ENCODE measurements around the gene UBASH3A. TPM values are rescaled to one million over a fixed set of nuclear protein-coding genes. Genes with fewer than 3 reads are reported as not detected.

The UBASH3A gene
- polyA plus RNA-seq, 3 donors = not detected

- peaks cover 19 to 21% of the 10 kb centered on the region in 2 donors for H3K4me1 ChIP-seq (ENCODE audit: control insufficient read depth in 1 of 2, insufficient read depth in 2 of 2, low read length in 2 of 2)
- H3K9ac ChIP-seq (ENCODE audit: insufficient read depth, low read length, poor library complexity, severe bottlenecking) = no peak overlapping the region
- 22% methylated on average over 4 of the region's 4 CpGs for WGBS (ENCODE audit: insufficient coverage)
- Mint-ChIP-seq H3K9me3 (peaks cover 0 to 5% (median 0%) of the 10 kb centered on the region in 7 donors), H3K27ac (peak overlapping the region in 3 of 7 donors; percentile 8 to 58 (median 20)), H3K4me1 (peaks cover 35% of the 10 kb centered on the region), H3K27me3 (ENCODE audit: low read depth in 3 of 3) (peaks cover 0 to 8% (median 6%) of the 10 kb centered on the region in 3 donors), H3K4me3 (peak overlapping the region in 1 of 2 donors; percentile 79), H3K36me3 (no peaks in the 10 kb centered on the region)
- no peak overlapping the region for H3K27ac ChIP-seq (ENCODE audit: low read depth in 1 of 2, low read length in 2 of 2)
- H3K27me3 ChIP-seq (ENCODE audit: control insufficient read depth in 2 of 2, insufficient read depth in 2 of 2, low read length in 2 of 2) = no peaks in the 10 kb centered on the region
- H3K9me3 ChIP-seq (replicated peaks in 1 of 2; ENCODE audit: control insufficient read depth in 1 of 2, insufficient read depth in 1 of 2, low read length in 2 of 2) = no peaks in the 10 kb centered on the region
- H2AFZ ChIP-seq (ENCODE audit: insufficient read depth, low read depth, low read length, poor library complexity, severe bottlenecking) = peak overlapping the region; percentile 66
- no peak for DNase-seq
- peak overlapping the region; percentile 33 for H3K4me2 ChIP-seq (replicated peaks; ENCODE audit: extremely low read depth, low read length, poor library complexity, severe bottlenecking)
- H3K4me3 ChIP-seq (replicated peaks in 1 of 3; ENCODE audit: low read depth in 2 of 3, low read length in 3 of 3) = no peak overlapping the region
- intact Hi-C loops (cut with micrococcal nuclease) = no loop called here
- H4K20me1 ChIP-seq (ENCODE audit: insufficient read depth, low read length) = no peaks in the 10 kb centered on the region
- TF ChIP-seq, protein P1, sequence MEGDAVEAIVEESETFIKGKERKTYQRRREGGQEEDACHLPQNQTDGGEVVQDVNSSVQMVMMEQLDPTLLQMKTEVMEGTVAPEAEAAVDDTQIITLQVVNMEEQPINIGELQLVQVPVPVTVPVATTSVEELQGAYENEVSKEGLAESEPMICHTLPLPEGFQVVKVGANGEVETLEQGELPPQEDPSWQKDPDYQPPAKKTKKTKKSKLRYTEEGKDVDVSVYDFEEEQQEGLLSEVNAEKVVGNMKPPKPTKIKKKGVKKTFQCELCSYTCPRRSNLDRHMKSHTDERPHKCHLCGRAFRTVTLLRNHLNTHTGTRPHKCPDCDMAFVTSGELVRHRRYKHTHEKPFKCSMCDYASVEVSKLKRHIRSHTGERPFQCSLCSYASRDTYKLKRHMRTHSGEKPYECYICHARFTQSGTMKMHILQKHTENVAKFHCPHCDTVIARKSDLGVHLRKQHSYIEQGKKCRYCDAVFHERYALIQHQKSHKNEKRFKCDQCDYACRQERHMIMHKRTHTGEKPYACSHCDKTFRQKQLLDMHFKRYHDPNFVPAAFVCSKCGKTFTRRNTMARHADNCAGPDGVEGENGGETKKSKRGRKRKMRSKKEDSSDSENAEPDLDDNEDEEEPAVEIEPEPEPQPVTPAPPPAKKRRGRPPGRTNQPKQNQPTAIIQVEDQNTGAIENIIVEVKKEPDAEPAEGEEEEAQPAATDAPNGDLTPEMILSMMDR (IDR thresholded peaks at IDR 0.05) = no peak
- no peaks in the 10 kb centered on the region for H3K79me2 ChIP-seq (ENCODE audit: insufficient read depth, low read length)
- no peaks in the 10 kb centered on the region for H3K36me3 ChIP-seq (replicated peaks in 1 of 2; ENCODE audit: control insufficient read depth in 1 of 2, insufficient read depth in 2 of 2, low read length in 2 of 2)
Observed at GRCh38 chr21:42425591-42425990, 21.9 kb downstream of the UBASH3A start.

GRCh38 chr21:42426424-42426823 is 22.7 kb downstream of the UBASH3A start:
- Histone ChIP-seq H3K4me3 (replicated peaks in 1 of 3; ENCODE audit: low read depth in 2 of 3, low read length in 3 of 3) (no peak overlapping the region), H3K9me3 (replicated peaks in 1 of 2; ENCODE audit: control insufficient read depth in 1 of 2, insufficient read depth in 1 of 2, low read length in 2 of 2) (no peaks in the 10 kb centered on the region), H4K20me1 (ENCODE audit: insufficient read depth, low read length) (no peaks in the 10 kb centered on the region), H3K4me1 (ENCODE audit: control insufficient read depth in 1 of 2, insufficient read depth in 2 of 2, low read length in 2 of 2) (peaks cover 25 to 27% of the 10 kb centered on the region in 2 donors), H3K36me3 (replicated peaks in 1 of 2; ENCODE audit: control insufficient read depth in 1 of 2, insufficient read depth in 2 of 2, low read length in 2 of 2) (no peaks in the 10 kb centered on the region), H3K27ac (ENCODE audit: low read depth in 1 of 2, low read length in 2 of 2) (no peak overlapping the region), H3K79me2 (ENCODE audit: insufficient read depth, low read length) (no peaks in the 10 kb centered on the region), H3K9ac (ENCODE audit: insufficient read depth, low read length, poor library complexity, severe bottlenecking) (no peak overlapping the region), H3K4me2 (replicated peaks; ENCODE audit: extremely low read depth, low read length, poor library complexity, severe bottlenecking) (no peak overlapping the region), H3K27me3 (ENCODE audit: control insufficient read depth in 2 of 2, insufficient read depth in 2 of 2, low read length in 2 of 2) (no peaks in the 10 kb centered on the region), H2AFZ (ENCODE audit: insufficient read depth, low read depth, low read length, poor library complexity, severe bottlenecking) (no peak overlapping the region)
- Mint-ChIP-seq H3K27me3 (ENCODE audit: low read depth in 3 of 3) (peaks cover 0 to 8% (median 6%) of the 10 kb centered on the region in 3 donors), H3K4me1 (peaks cover 38% of the 10 kb centered on the region), H3K36me3 (no peaks in the 10 kb centered on the region), H3K27ac (peak overlapping the region in 1 of 7 donors; percentile 21), H3K9me3 (peaks cover 0 to 3% (median 0%) of the 10 kb centered on the region in 7 donors), H3K4me3 (no peak overlapping the region)
- WGBS (ENCODE audit: insufficient coverage) = 90% methylated on average over 7 of the region's 7 CpGs
- TF ChIP-seq, protein P1 (IDR thresholded peaks at IDR 0.05) = no peak
- intact Hi-C loops (cut with micrococcal nuclease) = no loop called here
- DNase-seq = no peak
